Upper lobe of left lung (tissue), 4 donors: ENCODE measurements around the gene RGS7.

Experiments used
- CTCF ChIP-seq, 6 experiments: fragments of 450-650 bp in 4 of 6; fragments of 200-600 bp in 2 of 6; sonication (generic) in 2 of 6; IDR thresholded peaks; one replicate each; pipeline ENCODE4 v1.5.1; 2016 to 2019; ENCODE audit warnings: antibody characterized with exemption in 6 of 6
- EP300 ChIP-seq, 4 donors: sonication (generic); formaldehyde crosslinking; IDR thresholded peaks; one replicate each; pipeline ENCODE4 v1.5.1; 2017; ENCODE audit warnings: antibody characterized with exemption in 4 of 4, control low read depth in 2 of 4
- POLR2A ChIP-seq, 4 donors: fragments of 450-650 bp; IDR thresholded peaks; one replicate each; pipeline ENCODE4 v1.5.1; 2016 to 2017; ENCODE audit warnings: antibody characterized with exemption in 4 of 4, mild to moderate bottlenecking in 2 of 4
- POLR2AphosphoS5 ChIP-seq, 2 donors: sonication (generic); formaldehyde crosslinking; IDR thresholded peaks; one replicate each; pipeline ENCODE4 v1.5.1; 2017; ENCODE audit warnings: antibody characterized with exemption in 2 of 2

- no peak for TF ChIP-seq POLR2AphosphoS5 (IDR thresholded peaks at IDR 0.05)
- TF ChIP-seq CTCF (IDR thresholded peaks at IDR 0.05), result no peak
- no peak for TF ChIP-seq EP300 (IDR thresholded peaks at IDR 0.05)
- no peak for TF ChIP-seq POLR2A (IDR thresholded peaks at IDR 0.05)
Measured at GRCh38 chr1:241406421-241406820, 49.4 kb upstream of the RGS7 start.
